Activated CD8-positive, alpha-beta memory T cell treated with anti-CD3 and anti-CD28 coated beads for 4 hours (primary cell): ENCODE data around the gene ADCY7.
"Not testable (repeated sequence)": the region's sequence is repeated elsewhere in the genome, so short reads cannot be mapped to it uniquely, and the experiment has no call there.

Experiments used
- DNase-seq, 2 donors: peaks; one replicate each; pipeline ENCODE4 v3.0.0-alpha.2; 2020; ENCODE audit warnings: low read depth in 2 of 2

The ADCY7 gene

GRCh38 chr16:50266337-50267091, at the start of gene ADCY7:
Gene ADCY7 (plus strand): TSS chr16:50266551. CDS start chr16:50288180, 21,629 bp downstream.
- DNase-seq, result peak; percentile 70 to 75

DNA sequence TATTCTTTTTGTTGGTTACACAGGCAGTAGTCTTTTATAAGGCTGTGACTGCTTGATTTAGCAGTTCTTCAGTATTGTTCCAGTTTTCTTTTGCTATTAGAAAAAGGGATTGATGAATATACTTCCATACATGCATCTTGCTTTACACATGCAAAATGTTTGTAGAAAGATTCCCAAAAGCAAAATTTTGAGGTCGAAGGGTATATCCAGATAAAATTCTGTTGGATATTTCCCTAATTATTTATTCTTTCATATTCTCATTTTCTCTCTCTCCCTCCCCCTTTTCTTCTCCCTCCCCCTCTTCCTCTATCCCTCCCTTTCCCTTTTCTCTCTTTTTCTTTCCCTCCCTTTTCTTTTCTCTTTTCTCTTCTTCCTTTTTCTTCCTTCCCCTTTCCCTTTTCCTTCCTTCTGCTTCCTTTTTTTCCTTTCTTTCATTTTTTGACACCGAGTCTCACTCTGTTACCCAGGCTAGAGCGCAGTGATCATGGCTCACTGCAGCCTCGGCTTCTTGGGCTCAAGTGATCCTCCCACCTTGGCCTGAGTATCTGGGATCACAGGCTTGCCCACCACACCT, 46.9 kb upstream of the ADCY7 start:
- no peak for DNase-seq

- no peak for DNase-seq
Measured at GRCh38 chr16:50224286-50224685, 42.1 kb upstream of the ADCY7 start.

DNA sequence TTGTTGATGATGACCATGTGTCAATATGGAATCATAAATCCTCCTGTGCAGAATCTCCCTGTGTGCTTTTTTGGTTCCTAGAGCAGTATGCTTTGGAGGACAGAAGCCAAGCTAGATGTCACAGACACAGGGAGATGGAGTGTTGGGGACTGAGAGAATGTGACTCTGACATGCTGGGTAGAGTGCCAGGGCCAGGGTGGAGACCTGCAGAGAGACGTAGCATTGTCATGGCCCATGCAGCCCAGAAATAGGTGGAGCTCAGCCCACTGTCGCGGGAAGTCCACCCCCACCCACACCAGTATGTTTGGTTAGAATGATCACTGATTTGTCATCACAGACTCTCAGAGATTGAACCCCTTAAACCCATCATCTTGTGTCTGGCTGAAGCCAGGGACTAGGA, 39.2 kb upstream of the ADCY7 start:
- DNase-seq, result no peak

DNA sequence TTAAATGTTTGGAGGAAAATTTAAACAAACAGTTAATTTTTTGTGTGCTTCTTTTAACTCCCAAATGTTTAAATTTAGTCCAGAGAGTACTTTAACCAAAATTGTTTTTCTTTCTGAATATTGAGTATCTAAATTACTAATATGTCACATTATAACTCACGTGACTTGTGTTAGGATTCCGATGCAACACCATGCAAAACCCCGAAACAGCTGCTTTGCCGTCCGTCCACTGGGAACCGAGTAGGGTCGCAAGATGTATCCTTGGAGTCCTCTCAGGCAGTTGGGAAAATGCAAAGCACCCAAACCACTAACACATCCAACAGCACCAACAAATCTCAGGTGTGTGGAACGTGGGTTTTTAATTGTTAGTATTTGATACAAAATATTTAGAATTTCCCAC, 38.7 kb upstream of the ADCY7 start:
- no peak for DNase-seq

DNA sequence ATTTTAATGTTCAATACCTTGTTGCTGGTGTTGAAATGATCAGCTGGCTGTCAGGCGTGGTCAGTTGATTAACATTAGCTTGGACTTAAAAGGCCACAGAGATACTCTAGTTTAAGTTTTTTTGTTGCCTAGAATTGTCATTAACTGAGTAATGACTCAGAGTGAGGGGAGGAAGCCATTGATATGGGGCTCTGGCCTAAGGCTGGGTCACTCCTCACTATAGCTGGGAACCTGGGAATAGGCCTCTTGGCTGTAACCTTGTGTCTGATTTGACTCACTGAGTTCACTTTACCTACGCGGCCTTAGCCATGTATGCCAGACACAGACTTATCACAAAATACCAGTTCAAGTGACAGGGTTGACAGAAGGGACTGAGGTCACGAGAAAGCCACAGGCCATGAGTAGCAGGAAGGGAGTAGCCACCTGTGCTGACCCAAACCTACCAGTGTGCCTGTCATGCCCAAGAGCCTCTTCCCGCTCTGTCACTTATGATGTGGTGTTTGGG, 37.9 kb upstream of the ADCY7 start:
- no peak for DNase-seq

- DNase-seq, result no peak
Measured at GRCh38 chr16:50229149-50229726, 37.1 kb upstream of the ADCY7 start.

DNA sequence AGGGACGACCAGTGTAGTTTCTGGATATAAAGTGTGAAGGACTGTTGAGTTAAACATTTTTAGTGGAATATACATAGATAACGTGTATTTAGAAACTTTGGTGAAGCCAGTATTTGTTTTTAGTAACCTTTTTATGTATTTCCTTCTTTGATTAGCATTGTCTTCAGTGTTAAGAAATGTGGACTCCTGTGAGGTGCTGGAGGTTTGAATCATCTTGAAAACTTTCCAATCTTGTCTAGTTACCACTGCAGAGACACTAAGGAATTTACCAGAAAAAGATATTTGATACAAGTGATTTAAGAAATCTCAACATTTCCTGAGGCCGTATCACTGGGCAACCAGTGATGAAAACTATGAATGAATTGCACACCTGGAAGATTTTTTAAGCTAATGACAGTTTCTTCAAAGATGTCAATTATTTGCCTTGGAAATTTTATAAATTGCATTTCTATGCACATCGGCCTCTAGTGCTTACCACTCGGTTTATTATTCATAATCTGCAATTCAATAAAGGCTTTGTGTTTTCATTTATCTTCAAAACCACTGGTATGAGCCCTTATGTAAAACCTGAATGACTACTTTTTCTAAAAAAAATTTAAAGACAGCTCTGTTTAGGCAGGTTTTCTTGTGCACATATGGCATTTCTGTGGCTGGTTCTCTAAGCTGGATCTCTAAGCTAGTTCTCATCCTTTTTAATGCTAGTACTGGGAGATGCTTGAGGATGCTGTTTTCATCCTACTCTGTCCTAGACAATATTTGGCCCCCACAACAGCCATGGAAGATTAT, 31.4 kb upstream of the ADCY7 start:
- DNase-seq, result no peak

- DNase-seq, result no peak
Measured at GRCh38 chr16:50235581-50235980, 30.8 kb upstream of the ADCY7 start.

DNA sequence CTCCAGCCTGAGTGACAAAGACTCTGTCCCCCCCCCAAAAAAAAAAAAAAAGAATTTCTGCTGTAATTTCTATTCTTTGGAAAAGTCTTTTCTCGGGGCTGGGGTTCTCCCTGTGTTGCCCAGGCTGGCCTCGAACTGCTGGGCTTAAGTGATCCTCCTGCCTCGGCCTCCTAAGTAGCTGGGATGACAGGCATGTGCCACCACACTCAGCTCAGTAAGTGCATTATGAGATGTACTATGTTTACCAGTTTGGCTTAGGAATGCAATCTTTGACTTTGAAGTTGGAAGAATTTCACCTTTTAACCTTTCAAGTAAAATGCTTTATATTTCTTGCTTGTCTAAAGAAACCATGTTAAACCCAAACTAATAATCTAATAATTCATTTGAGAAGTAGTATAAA, 28.0 kb upstream of the ADCY7 start:
- DNase-seq, result no peak

DNA sequence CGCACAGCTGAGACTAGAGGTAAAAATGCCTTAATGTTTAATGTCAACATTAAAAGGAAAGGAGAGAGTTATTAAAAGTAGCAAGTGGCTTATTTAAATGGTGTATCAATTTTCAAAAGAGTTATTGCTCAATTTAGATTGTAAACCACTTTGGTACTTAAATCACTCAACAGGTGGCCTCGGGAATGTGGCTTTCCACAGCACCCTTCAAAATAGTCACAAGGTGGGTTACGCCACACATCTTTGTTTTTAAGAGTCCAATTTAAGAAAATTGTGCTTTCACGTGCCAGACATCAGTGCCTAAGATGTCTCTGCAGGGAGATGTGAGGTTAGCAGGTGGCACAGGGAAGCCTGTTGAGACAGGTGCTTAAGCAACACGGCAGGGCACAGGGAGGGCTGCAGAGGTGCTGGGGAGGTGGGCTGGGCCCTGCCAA, 27.5 kb upstream of the ADCY7 start:
- DNase-seq, result no peak

DNA sequence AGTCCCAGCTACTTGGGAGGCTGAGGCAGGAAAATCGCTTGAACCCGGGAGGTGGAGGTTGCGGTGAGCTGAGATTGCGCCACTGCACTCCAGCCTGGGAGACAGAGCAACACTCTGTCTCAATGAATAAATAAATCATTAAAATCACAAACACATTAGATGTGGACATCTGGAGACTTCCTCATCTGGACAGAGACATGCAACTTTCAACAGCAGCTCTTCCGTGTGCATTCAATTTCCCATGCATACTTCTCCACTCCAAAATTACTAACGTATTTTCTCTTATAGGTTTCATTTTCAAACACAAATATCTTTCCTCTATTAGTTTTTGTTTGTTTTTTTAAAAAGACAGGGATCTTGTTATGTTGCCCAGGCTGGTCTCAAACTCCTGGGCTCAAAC, 23.3 kb upstream of the ADCY7 start:
- DNase-seq, result not testable (repeated sequence)

DNA sequence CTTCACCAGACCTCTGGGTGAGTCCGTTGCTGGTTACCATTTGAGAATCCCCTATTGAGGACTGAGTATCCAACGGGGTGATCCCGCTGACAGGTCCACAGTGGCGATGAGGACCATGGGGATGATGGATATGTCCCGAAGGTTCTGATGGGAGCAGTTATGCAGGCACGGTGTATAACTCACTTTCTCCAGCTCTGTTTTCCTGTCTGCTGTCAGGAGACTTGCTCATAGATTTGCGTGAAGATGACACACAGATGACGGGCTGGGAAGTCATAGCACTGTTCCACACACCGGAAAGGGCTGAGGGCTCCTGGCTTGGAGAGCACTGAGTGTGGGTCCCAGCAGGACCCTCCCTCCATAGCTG, 22.2 kb upstream of the ADCY7 start:
- no peak for DNase-seq

- DNase-seq, result no peak
Measured at GRCh38 chr16:50244504-50245416, 21.6 kb upstream of the ADCY7 start.

GRCh38 chr16:50245417-50246298, 20.7 kb upstream of the ADCY7 start:
- peak in 1 of 2 donors; percentile 64 for DNase-seq

- DNase-seq, result no peak
Measured at GRCh38 chr16:50246299-50247122, 19.8 kb upstream of the ADCY7 start.

GRCh38 chr16:50247123-50247905, 19.0 kb upstream of the ADCY7 start:
- DNase-seq, result no peak

GRCh38 chr16:50247906-50248608, 18.3 kb upstream of the ADCY7 start:
- no peak for DNase-seq
